GM12891 (cell line): ENCODE measurements around the gene SLC2A4.

Experiments used
- POLR2A ChIP-seq: IDR thresholded peaks from 2 replicates; pipeline ENCODE4 v1.6.1; 2011; ENCODE audit warnings: low read depth, low read length, control low read depth
- POLR2AphosphoS5 ChIP-seq: IDR thresholded peaks from 2 replicates; pipeline ENCODE4 v1.6.1; 2011; ENCODE audit warnings: low read depth, low read length, control low read depth
- POU2F2 ChIP-seq: IDR thresholded peaks from 2 replicates; pipeline ENCODE4 v1.6.1; 2011; ENCODE audit warnings: low read depth, mild to moderate bottlenecking, control low read depth, low read length, moderate library complexity
- SPI1 ChIP-seq: IDR thresholded peaks from 2 replicates; pipeline ENCODE4 v1.6.1; 2011; ENCODE audit warnings: low read depth, low read length, control low read depth
- TAF1 ChIP-seq: IDR thresholded peaks from 2 replicates; pipeline ENCODE4 v1.6.1; 2011; ENCODE audit warnings: low read depth, low read length, control low read depth

- TF ChIP-seq POLR2AphosphoS5 = no peak
- TF ChIP-seq POLR2A = no peak
- TF ChIP-seq SPI1 = no peak
- no peak for TF ChIP-seq TAF1
- no peak for TF ChIP-seq POU2F2
Measured at GRCh38 chr17:7283471-7284216, 2.1 kb downstream of the SLC2A4 start.
